Small intestine (tissue), 7 donors: ENCODE data around the gene PC. TPM values are rescaled to one million over a fixed set of nuclear protein-coding genes. Genes with fewer than 3 reads are reported as not detected.

Source experiments
- DNase-seq, 2 donors: peaks; one replicate each; pipeline versions ENCODE4 v3.0.0 to v3.0.0-alpha.2; 2013
- FAIRE-seq: peaks from 2 replicates; lab custom pipeline; 2012; peaks lifted over from hg19 to GRCh38; lab: Jason Lieb, UNC
- H3K27ac ChIP-seq, 3 donors: one replicate each; pipeline ENCODE4 v1.5.1; 2013; ENCODE audit warnings: low read length in 2 of 3, mild to moderate bottlenecking in 2 of 3, control low read depth in 1 of 3, inconsistent platforms in 1 of 3, low read depth in 1 of 3, moderate library complexity in 1 of 3
- H3K27me3 ChIP-seq, 3 donors: one replicate each; pipeline ENCODE4 v1.6.1; 2013; ENCODE audit warnings: low read length in 3 of 3, inconsistent platforms in 1 of 3; ENCODE audit not compliant: control insufficient read depth in 3 of 3, insufficient read depth in 3 of 3
- H3K36me3 ChIP-seq, 3 donors: one replicate each; pipeline ENCODE4 v1.6.1; 2013; ENCODE audit warnings: low read length in 3 of 3, inconsistent platforms in 1 of 3, low read depth in 1 of 3, mild to moderate bottlenecking in 1 of 3, moderate library complexity in 1 of 3; ENCODE audit not compliant: control insufficient read depth in 3 of 3, insufficient read depth in 2 of 3
- H3K4me1 ChIP-seq, 3 donors: one replicate each; pipeline ENCODE4 v1.6.1; 2013; ENCODE audit warnings: low read length in 2 of 3, inconsistent platforms in 1 of 3, low read depth in 1 of 3, mild to moderate bottlenecking in 1 of 3, moderate library complexity in 1 of 3; ENCODE audit not compliant: control insufficient read depth in 3 of 3, insufficient read depth in 2 of 3
- H3K4me3 ChIP-seq, 3 donors: one replicate each; pipeline ENCODE4 v1.5.1; 2013; ENCODE audit warnings: low read length in 3 of 3, control low read depth in 1 of 3, inconsistent platforms in 1 of 3, low read depth in 1 of 3, mild to moderate bottlenecking in 1 of 3, moderate library complexity in 1 of 3
- H3K9me3 ChIP-seq, 2 donors: one replicate each; pipeline ENCODE4 v1.6.1; 2013; ENCODE audit warnings: low read depth in 1 of 2, low read length in 1 of 2; ENCODE audit not compliant: control insufficient read depth in 2 of 2, insufficient read depth in 1 of 2
- whole genome bisulfite sequencing, 3 donors: extraction: QIAGEN DNeasy Blood & Tissue Kit; methylation state at CpG; one replicate each; pipeline ENCODE4 v1.1.7; 2013; 5-methylcytosine and 5-hydroxymethylcytosine counted together
- polyA plus RNA-seq, 4 donors: library from polyadenylated mRNA; stranded (reverse) in 3 of 4; unstranded in 1 of 4; fragments of 200-250 nt in 3 of 4; fragments of 120-200 nt in 1 of 4; gene quantifications; one replicate each; pipeline versions ENCODE4 v1.2.1 to v1.2.3, GENCODE V29; 2013
- donor health status: healthy with polysubstance abuse.
- donor health status: control.
- donor health status: control.
- donor health status: Bipolar disorder and iron deficiency.
- donor health status: healthy.

Gene PC
- polyA plus RNA-seq, 4 donors, result 19.9 to 89.5 (median 46.6) TPM

GRCh38 chr11:66901964-66902390, 56.2 kb downstream of the PC start:
- Histone ChIP-seq H3K27ac (peak overlapping the region; percentile 16 to 33 (median 27)), H3K9me3 (no peaks in the 10 kb centered on the region), H3K4me1 (peaks cover 0 to 8% (median 1%) of the 10 kb centered on the region in 3 donors), H3K36me3 (no peaks in the 10 kb centered on the region), H3K27me3 (no peaks in the 10 kb centered on the region), H3K4me3 (no peak overlapping the region)
- 33 to 75% (median 58%) methylated on average over 7 of the region's 7 CpGs for WGBS, 3 donors
- DNase-seq, result peak; percentile 50 to 83
- no peak for FAIRE-seq

- H3K4me1 ChIP-seq, result no peaks in the 10 kb centered on the region
- DNase-seq, result no peak
- no peak overlapping the region for H3K27ac ChIP-seq
- H3K4me3 ChIP-seq, result no peak overlapping the region
- WGBS, 3 donors, result 70 to 88% (median 72%) methylated on average over 2 of the region's 2 CpGs
- no peaks in the 10 kb centered on the region for H3K36me3 ChIP-seq
- H3K27me3 ChIP-seq, result no peaks in the 10 kb centered on the region
- no peak for FAIRE-seq
- H3K9me3 ChIP-seq, result no peaks in the 10 kb centered on the region
Measured at GRCh38 chr11:66894141-66894540, 64.0 kb downstream of the PC start.

GRCh38 chr11:66892911-66893310, 65.3 kb downstream of the PC start:
- Histone ChIP-seq H3K4me1 (no peaks in the 10 kb centered on the region), H3K27me3 (no peaks in the 10 kb centered on the region), H3K36me3 (peaks cover 0 to 2% (median 0%) of the 10 kb centered on the region in 3 donors), H3K9me3 (no peaks in the 10 kb centered on the region), H3K27ac (no peak overlapping the region), H3K4me3 (no peak overlapping the region)
- no peak for FAIRE-seq
- no peak for DNase-seq
- 64 to 70% (median 68%) methylated on average over 6 of the region's 6 CpGs for WGBS, 3 donors

- DNase-seq, result peak; percentile 36 to 90
- H3K27me3 ChIP-seq, result no peaks in the 10 kb centered on the region
- H3K36me3 ChIP-seq, result peaks cover 0 to 4% (median 0%) of the 10 kb centered on the region in 3 donors
- H3K27ac ChIP-seq, result no peak overlapping the region
- H3K4me1 ChIP-seq, result no peaks in the 10 kb centered on the region
- no peak overlapping the region for H3K4me3 ChIP-seq
- no peak for FAIRE-seq
- 56 to 71% (median 56%) methylated on average over 14 of the region's 14 CpGs for WGBS, 3 donors
- H3K9me3 ChIP-seq, result no peaks in the 10 kb centered on the region
Measured at GRCh38 chr11:66891851-66892660, 66.1 kb downstream of the PC start.

GRCh38 chr11:66889960-66890359, 68.2 kb downstream of the PC start:
- H3K4me1 ChIP-seq, result no peaks in the 10 kb centered on the region
- H3K27ac ChIP-seq, result no peak overlapping the region
- no peak overlapping the region for H3K4me3 ChIP-seq
- FAIRE-seq, result no peak
- peaks cover 0 to 7% (median 0%) of the 10 kb centered on the region in 3 donors for H3K36me3 ChIP-seq
- H3K27me3 ChIP-seq, result no peaks in the 10 kb centered on the region
- H3K9me3 ChIP-seq, result no peaks in the 10 kb centered on the region
- 79 to 83% (median 82%) methylated on average over 8 of the region's 8 CpGs for WGBS, 3 donors
- DNase-seq, result no peak

GRCh38 chr11:66888282-66888681, 69.9 kb downstream of the PC start:
- FAIRE-seq (no peak), DNase-seq (no peak)
- WGBS, 3 donors, result 89 to 94% (median 91%) methylated on average over 10 of the region's 10 CpGs
- H3K4me3 ChIP-seq, result no peak overlapping the region
- no peaks in the 10 kb centered on the region for H3K27me3 ChIP-seq
- H3K9me3 ChIP-seq, result no peaks in the 10 kb centered on the region
- H3K27ac ChIP-seq, result no peak overlapping the region
- peaks cover 0 to 7% (median 0%) of the 10 kb centered on the region in 3 donors for H3K36me3 ChIP-seq
- H3K4me1 ChIP-seq, result peaks cover 0 to 3% (median 0%) of the 10 kb centered on the region in 3 donors

- no peak for DNase-seq
- H3K4me1 ChIP-seq, result peaks cover 0 to 9% (median 0%) of the 10 kb centered on the region in 3 donors
- peaks cover 0 to 7% (median 0%) of the 10 kb centered on the region in 3 donors for H3K36me3 ChIP-seq
- no peak for FAIRE-seq
- no peak overlapping the region for H3K27ac ChIP-seq
- 75 to 90% (median 76%) methylated on average over 11 of the region's 11 CpGs for WGBS, 3 donors
- no peaks in the 10 kb centered on the region for H3K9me3 ChIP-seq
- H3K27me3 ChIP-seq, result no peaks in the 10 kb centered on the region
- no peak overlapping the region for H3K4me3 ChIP-seq
Measured at GRCh38 chr11:66887526-66887925, 70.7 kb downstream of the PC start.

- FAIRE-seq (no peak), DNase-seq (no peak)
- H3K4me3 ChIP-seq, result no peak overlapping the region
- H3K9me3 ChIP-seq, result no peaks in the 10 kb centered on the region
- H3K36me3 ChIP-seq, result peaks cover 0 to 7% (median 0%) of the 10 kb centered on the region in 3 donors
- H3K4me1 ChIP-seq, result peaks cover 0 to 10% (median 0%) of the 10 kb centered on the region in 3 donors
- H3K27me3 ChIP-seq, result no peaks in the 10 kb centered on the region
- 81 to 91% (median 87%) methylated on average over 14 to 15 of the region's 15 CpGs for WGBS, 3 donors
- no peak overlapping the region for H3K27ac ChIP-seq
Measured at GRCh38 chr11:66886671-66887221, 71.4 kb downstream of the PC start.
